HG03108 (cell line): ENCODE data around the gene MKI67.
"Not testable (repeated sequence)": the region's sequence is repeated elsewhere in the genome, so short reads cannot be mapped to it uniquely, and the experiment has no call there.

ENCODE experiments used
- ATAC-seq: cut with Tn5 transposase; IDR thresholded peaks from one replicate; pipeline ENCODE4 v1.9.1; 2021; ENCODE audit warnings: moderate library complexity; ENCODE audit not compliant: unreplicated experiment

The MKI67 gene

GRCh38 chr10:128113026-128113425 lies 13.2 kb downstream of the MKI67 start:
- ATAC-seq = no peak

- ATAC-seq = no peak
Measured at GRCh38 chr10:128111696-128112095, 14.5 kb downstream of the MKI67 start.

- no peak for ATAC-seq
Measured at GRCh38 chr10:128110339-128110738, 15.9 kb downstream of the MKI67 start.

- no peak for ATAC-seq
Measured at GRCh38 chr10:128109707-128110106, 16.5 kb downstream of the MKI67 start.

- no peak for ATAC-seq
Measured at GRCh38 chr10:128105383-128105782, 20.8 kb downstream of the MKI67 start.

GRCh38 chr10:128103229-128103714 lies 23.0 kb downstream of the MKI67 start:
- ATAC-seq = no peak

DNA sequence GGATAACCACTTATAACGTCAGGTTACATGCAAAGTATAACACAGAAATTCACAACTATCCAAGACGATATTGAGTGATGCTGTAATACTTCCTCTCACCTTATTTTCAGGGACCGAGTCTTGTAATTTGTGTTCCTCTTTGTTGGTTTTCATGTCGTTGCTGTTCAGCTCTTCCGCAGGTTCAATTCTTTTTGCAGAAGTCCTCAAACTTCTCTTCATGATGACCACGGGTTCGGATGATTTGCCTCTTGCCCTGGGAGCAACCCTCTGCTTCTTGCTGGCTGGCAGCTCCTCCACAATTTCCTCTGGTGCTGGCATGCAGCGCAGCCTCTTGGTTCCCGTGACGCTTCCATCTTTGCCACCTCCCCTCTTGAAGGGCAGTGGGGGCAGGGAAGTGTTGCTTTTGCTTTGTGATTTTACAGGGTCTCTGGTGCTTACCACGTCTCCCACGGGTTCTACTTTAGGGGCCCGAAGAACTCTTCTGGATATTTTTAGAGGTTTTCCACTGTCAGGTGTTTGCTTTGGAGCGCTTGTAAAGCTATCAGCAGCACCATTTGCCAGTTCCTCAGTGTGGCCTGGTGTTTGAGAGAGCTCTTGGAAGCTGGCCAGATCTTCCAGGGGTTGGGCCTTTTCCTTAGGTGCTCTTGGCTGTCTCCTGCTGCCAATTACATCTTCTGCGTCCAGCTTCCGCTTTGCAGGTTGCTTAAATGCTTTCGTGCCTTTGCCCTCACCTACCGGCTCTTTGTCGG lies 23.6 kb downstream of the MKI67 start:
- no peak for ATAC-seq

- ATAC-seq = no peak
Measured at GRCh38 chr10:128101901-128102300, 24.3 kb downstream of the MKI67 start.

- ATAC-seq = no peak
Measured at GRCh38 chr10:128099901-128100300, 26.3 kb downstream of the MKI67 start.

GRCh38 chr10:128098631-128099030 lies 27.6 kb downstream of the MKI67 start:
- ATAC-seq = no peak

GRCh38 chr10:128097783-128098182 lies 28.4 kb downstream of the MKI67 start:
- ATAC-seq = no peak

DNA sequence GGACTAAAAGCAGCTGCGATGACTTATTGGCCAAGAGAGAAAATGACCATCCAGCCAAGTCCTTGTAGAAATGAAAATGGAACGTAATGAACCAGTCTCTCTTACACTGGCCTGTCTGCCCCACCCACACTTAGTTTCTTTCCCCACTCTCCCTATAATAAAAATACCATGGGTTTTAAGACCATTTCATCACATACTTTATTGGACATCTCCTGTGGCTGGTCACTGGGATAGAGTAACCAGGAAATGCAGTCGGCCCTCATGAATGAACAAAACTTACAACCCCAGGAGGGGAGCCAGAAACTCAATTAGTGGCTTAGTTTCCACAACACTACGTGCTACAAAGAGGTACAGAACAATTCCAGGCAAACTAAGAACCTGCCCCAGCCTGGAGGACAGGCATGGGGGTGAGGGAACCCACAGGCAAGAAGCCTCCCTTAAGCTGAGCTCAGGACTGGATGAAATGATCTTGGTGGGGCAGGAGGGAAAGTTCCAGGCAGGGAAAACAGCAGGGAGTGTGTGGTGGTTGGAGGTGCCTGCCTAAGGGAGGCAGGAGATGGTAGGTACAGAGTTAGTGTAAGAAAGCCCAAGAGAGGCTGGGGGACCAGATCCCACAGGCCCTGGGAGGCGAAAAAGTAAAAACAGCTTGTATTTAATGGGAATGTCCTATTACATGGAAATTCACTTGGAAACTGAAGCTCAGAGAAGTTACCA lies 29.6 kb downstream of the MKI67 start:
- no peak for ATAC-seq

- ATAC-seq = peak; percentile 64
Measured at GRCh38 chr10:128095753-128096469, 30.3 kb downstream of the MKI67 start.

GRCh38 chr10:128095027-128095752 lies 31.0 kb downstream of the MKI67 start:
- peak; percentile 30 for ATAC-seq

DNA sequence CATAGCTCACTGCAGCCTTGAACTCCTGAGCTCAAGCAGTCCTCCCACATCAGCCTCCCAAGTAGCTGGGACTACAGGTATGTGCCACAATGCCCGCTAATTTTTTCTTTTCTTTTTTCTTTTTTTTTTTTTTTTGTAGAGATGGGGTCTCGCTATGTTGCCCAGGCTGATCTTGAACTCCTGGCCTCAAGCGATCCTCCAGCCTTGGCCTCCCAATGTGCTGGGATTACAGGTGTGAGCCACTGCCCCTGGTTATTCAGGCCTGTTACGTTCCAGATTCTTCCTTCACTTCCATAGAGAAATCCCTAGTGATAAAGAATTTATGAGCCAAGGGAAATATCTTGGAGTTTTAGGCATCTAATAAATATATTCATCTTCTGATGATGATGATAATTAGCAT lies 31.6 kb downstream of the MKI67 start:
- ATAC-seq = not testable (repeated sequence)

DNA sequence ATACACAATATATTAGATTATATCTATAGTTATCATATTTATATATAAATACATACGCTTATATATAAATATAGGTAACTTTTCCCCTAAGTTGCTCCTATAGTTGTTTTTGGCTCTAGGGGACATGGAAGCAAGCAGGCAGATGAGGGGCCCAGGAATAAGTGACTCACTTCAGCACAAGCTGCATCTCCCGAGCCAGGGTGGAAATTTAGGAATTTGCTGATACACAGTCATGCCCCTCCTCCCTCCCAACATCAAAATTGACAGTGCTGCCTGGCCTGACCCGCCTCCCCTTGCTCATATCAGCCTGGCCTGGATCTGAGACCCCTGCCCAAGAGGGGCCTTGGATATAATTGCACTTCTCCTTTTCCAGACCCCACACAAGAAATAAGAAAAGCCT lies 33.8 kb downstream of the MKI67 start:
- no peak for ATAC-seq

DNA sequence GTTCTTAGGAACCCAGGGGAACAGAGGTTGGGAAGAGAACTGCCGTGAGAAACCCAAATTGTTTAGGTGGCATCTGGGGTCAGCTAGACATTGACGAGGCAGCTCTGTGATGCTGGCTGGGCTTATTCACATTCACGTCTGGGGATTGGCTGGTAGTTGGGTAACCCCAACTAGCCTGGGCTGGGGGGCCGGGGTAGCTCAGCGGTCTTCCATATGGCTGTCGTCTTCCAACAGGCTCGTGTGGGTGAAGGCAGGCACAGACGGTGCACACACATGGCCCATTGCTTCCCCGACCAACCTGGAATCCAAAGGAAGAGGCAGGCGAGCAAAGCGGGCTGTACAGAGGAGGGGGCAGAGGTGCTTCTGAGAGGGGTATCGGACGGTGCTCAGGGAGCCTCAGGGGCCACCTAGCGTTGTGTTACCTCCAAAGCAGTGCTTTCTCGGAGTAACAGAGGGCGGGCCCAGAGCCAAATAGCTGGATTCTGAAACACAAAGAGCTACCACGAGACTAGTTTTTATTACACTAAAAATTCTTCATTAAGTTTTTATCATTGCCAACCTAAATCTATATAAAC lies 34.5 kb downstream of the MKI67 start:
- no peak for ATAC-seq

DNA sequence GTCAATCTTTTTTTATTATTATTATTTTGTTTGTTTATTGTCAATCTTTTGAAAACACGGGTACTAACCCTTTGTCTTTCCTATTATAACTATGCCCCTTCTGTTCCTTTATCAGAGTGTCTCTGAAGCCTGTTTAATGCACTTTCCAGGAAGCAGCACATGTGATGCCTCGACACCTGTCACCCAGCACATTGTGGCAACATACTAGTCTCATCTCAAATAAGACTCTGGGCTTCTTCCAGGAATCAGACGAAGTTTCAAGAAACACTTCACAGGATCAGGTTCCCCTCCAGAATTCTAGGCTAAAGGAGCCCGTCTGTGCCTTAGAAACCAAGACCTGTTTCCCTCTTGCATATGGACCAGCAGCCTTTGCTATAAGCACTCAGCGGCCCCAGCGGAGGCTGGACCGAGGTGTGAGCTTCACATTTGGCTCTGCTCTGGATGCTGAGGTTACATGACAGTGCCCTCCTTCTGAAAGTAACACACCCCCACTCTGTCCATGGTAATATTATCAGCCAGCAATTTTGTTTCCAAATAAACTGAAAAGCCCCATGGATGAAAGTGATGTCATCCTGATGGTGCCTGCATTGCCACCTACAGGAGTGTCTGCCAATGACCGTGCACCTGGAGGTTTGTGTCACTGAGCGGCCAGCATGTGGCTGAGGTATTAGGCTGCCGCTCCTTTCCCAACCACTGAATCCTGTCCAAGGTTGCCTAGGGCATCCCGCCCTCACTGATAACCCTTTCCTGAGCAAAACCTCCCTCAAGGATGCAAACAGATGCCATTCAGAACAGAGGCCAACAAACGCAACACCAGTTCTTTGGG lies 38.1 kb downstream of the MKI67 start:
- no peak for ATAC-seq

GRCh38 chr10:128087146-128087883 lies 38.9 kb downstream of the MKI67 start:
- no peak for ATAC-seq
